Testis (tissue), 3 donors: ENCODE measurements around the gene LYL1. TPM values are rescaled to one million over a fixed set of nuclear protein-coding genes. Genes with fewer than 3 reads are reported as not detected.

ENCODE experiments used
- DNase-seq: peaks from one replicate; pipeline ENCODE4 v3.0.0-alpha.2; 2019
- H3K27ac ChIP-seq, 2 donors: fragments of 200-600 bp; sonication (generic); one replicate each; pipeline ENCODE4 v1.5.1; 2019
- H3K27me3 ChIP-seq: fragments of 200-600 bp; sonication (generic); one replicate; pipeline ENCODE4 v1.5.1; 2019
- H3K36me3 ChIP-seq: fragments of 200-600 bp; sonication (generic); one replicate; pipeline ENCODE4 v1.5.1; 2017; ENCODE audit warnings: low read depth; ENCODE audit errors: missing control alignments
- H3K4me1 ChIP-seq: fragments of 200-600 bp; sonication (generic); one replicate; pipeline ENCODE4 v1.5.1; 2019
- H3K4me3 ChIP-seq, 2 donors: fragments of 200-600 bp; sonication (generic); one replicate each; pipeline ENCODE4 v1.5.1; 2017 to 2019
- H3K9me3 ChIP-seq: fragments of 200-600 bp; sonication (generic); one replicate; pipeline ENCODE4 v1.5.1; 2017
- CTCF ChIP-seq, 3 experiments: fragments of 450-650 bp in 2 of 3; fragments of 200-600 bp in 1 of 3; sonication (generic) in 1 of 3; IDR thresholded peaks; one replicate each; pipeline ENCODE4 v1.5.1; 2016 to 2019; ENCODE audit warnings: antibody characterized with exemption in 3 of 3, mild to moderate bottlenecking in 2 of 3, moderate library complexity in 1 of 3
- POLR2A ChIP-seq: fragments of 450-650 bp; IDR thresholded peaks from one replicate; pipeline ENCODE4 v1.6.1; 2017; ENCODE audit warnings: antibody characterized with exemption, mild to moderate bottlenecking, moderate library complexity
- WGBS, 2 donors: methylation state at CpG; one replicate each; pipeline ENCODE4 v1.1.5; 2018; 5-methylcytosine and 5-hydroxymethylcytosine counted together
- intact Hi-C: fragments of 100-400 bp; cut with DNase I; formaldehyde crosslinking; loops from one replicate; pipeline ENCODE4 v1.15.1; 2023; ENCODE audit warnings: low total_unique reads
- polyA plus RNA-seq: library from polyadenylated mRNA; stranded (reverse); fragments of 350-450 nt; fragmentation: Illumina TruSeq; extraction: RNeasy Lipid Tissue Mini Kit (QIAGEN cat#74804); gene quantifications from one replicate; pipeline ENCODE4 v1.2.3, GENCODE V29; 2014; ENCODE audit warnings: low read depth, low replicate concordance; ENCODE audit not compliant: insufficient read depth
- total RNA-seq, 2 donors: library from RNA; depleted of rRNA; stranded (reverse); fragments of >200 nt; gene quantifications; one replicate each; pipeline ENCODE4 v1.2.3, GENCODE V29; 2016

Gene LYL1
- total and polyA plus RNA-seq, 3 donors from 2014 or later: 15.9 to 35.8 (median 21.9) TPM

- no peaks in the 10 kb centered on the region for H3K36me3 ChIP-seq
- peak overlapping the region in 1 of 2 donors; percentile 58 for H3K4me3 ChIP-seq
- DNase-seq: no peak
- intact Hi-C loops: no loop called here
- TF ChIP-seq POLR2A (no peak), CTCF (IDR thresholded peaks at IDR 0.05) (peak in 1 of 3 experiments; percentile 13)
- peaks cover 32% of the 10 kb centered on the region for H3K4me1 ChIP-seq
- H3K9me3 ChIP-seq: no peaks in the 10 kb centered on the region
- WGBS, 2 donors: 38 to 53% methylated on average over 29 to 40 of the region's 44 CpGs
- peak overlapping the region; percentile 18 to 65 for H3K27ac ChIP-seq
- no peaks in the 10 kb centered on the region for H3K27me3 ChIP-seq
Observed at GRCh38 chr19:13095934-13096927, 6.4 kb downstream of the LYL1 start.

- no peaks in the 10 kb centered on the region for H3K9me3 ChIP-seq
- peak overlapping the region; percentile 6 to 27 for H3K4me3 ChIP-seq
- no peaks in the 10 kb centered on the region for H3K27me3 ChIP-seq
- intact Hi-C loops: no loop called here
- DNase-seq: no peak
- 48 to 66% methylated on average over 14 to 21 of the region's 25 CpGs for WGBS, 2 donors
- H3K4me1 ChIP-seq: peaks cover 39% of the 10 kb centered on the region
- H3K36me3 ChIP-seq: no peaks in the 10 kb centered on the region
- TF ChIP-seq CTCF (IDR thresholded peaks at IDR 0.05) (no peak), POLR2A (no peak)
- H3K27ac ChIP-seq: peak overlapping the region; percentile 18 to 65
Observed at GRCh38 chr19:13095393-13095784, 7.3 kb downstream of the LYL1 start.

GRCh38 chr19:13094771-13095392 is 7.8 kb downstream of the LYL1 start:
- no peak for TF ChIP-seq POLR2A
- WGBS, 2 donors: 54% methylated on average over 11 to 14 of the region's 16 CpGs
- Histone ChIP-seq H3K27ac (peak overlapping the region; percentile 18 to 65), H3K4me3 (peak overlapping the region in 1 of 2 donors; percentile 27), H3K36me3 (no peaks in the 10 kb centered on the region), H3K9me3 (no peaks in the 10 kb centered on the region), H3K27me3 (no peaks in the 10 kb centered on the region), H3K4me1 (peaks cover 44% of the 10 kb centered on the region)
- intact Hi-C loops: no loop called here
- no peak for DNase-seq

- Histone ChIP-seq H3K4me3 (no peak overlapping the region), H3K9me3 (no peaks in the 10 kb centered on the region), H3K4me1 (peaks cover 45% of the 10 kb centered on the region), H3K27me3 (no peaks in the 10 kb centered on the region), H3K36me3 (no peaks in the 10 kb centered on the region), H3K27ac (peak overlapping the region in 1 of 2 donors; percentile 80)
- 58 to 66% methylated on average over 5 of the region's 5 CpGs for WGBS, 2 donors
- intact Hi-C loops: no loop called here
- no peak for DNase-seq
- no peak for TF ChIP-seq CTCF (IDR thresholded peaks at IDR 0.05)
- TF ChIP-seq POLR2A: no peak
Observed at GRCh38 chr19:13094106-13094504, 8.6 kb downstream of the LYL1 start.
